Peyer's patch (tissue), 4 donors: ENCODE measurements around the gene MAP3K3. TPM values are rescaled to one million over a fixed set of nuclear protein-coding genes. Genes with fewer than 3 reads are reported as not detected.

Source experiments
- DNase-seq, 3 donors: peaks; one replicate each; pipeline ENCODE4 v3.0.0-alpha.2; 2017 to 2019
- H3K27ac ChIP-seq, 4 donors: fragments of 200-600 bp; sonication (generic); one replicate each; pipeline ENCODE4 v1.5.1; 2016 to 2019
- H3K27me3 ChIP-seq, 2 donors: fragments of 200-600 bp; sonication (generic); one replicate each; pipeline ENCODE4 v1.5.1; 2019
- H3K36me3 ChIP-seq, 3 donors: fragments of 200-600 bp; sonication (generic); one replicate each; pipeline ENCODE4 v1.5.1; 2016 to 2019
- H3K4me1 ChIP-seq, 4 donors: fragments of 200-600 bp; sonication (generic); one replicate each; pipeline ENCODE4 v1.5.1; 2016 to 2019
- H3K4me3 ChIP-seq, 4 donors: fragments of 200-600 bp; sonication (generic); 1 replicate in 3 of 4; 2 replicates in 1 of 4; pipeline ENCODE4 v1.5.1; 2016 to 2019; ENCODE audit warnings: mild to moderate bottlenecking in 1 of 4
- H3K9me3 ChIP-seq, 4 donors: fragments of 200-600 bp; sonication (generic); one replicate each; pipeline ENCODE4 v1.5.1; 2016 to 2019; ENCODE audit warnings: mild to moderate bottlenecking in 1 of 4
- CTCF ChIP-seq, 6 experiments: fragments of 450-650 bp in 4 of 6; fragments of 200-600 bp in 2 of 6; sonication (generic) in 1 of 6; IDR thresholded peaks; one replicate each; pipeline ENCODE4 v1.5.1; 2017 to 2019; ENCODE audit warnings: antibody characterized with exemption in 6 of 6, mild to moderate bottlenecking in 3 of 6, moderate library complexity in 1 of 6
- POLR2A ChIP-seq, 2 donors: fragments of 450-650 bp; IDR thresholded peaks; one replicate each; pipeline ENCODE4 v1.5.1; 2017; ENCODE audit warnings: antibody characterized with exemption in 2 of 2, mild to moderate bottlenecking in 2 of 2, moderate library complexity in 2 of 2
- total RNA-seq, 4 donors: library from RNA; depleted of rRNA; stranded (reverse); fragments of >200 nt; gene quantifications; one replicate each; pipeline ENCODE4 v1.1.0, GENCODE V29; 2016

The MAP3K3 gene
- 10 to 100 TPM; 17.3 to 61.9 (median 39.2) TPM for total RNA-seq

GRCh38 chr17:63621684-63622573 lies at the start of gene MAP3K3:
TSS of gene MAP3K3 (plus strand) at chr17:63622417. CDS start at chr17:63622760, 343 bp downstream.
- H3K36me3 ChIP-seq, result no peaks in the 10 kb centered on the region
- peak; percentile 97 to 99 (median 97) for DNase-seq
- H3K4me3 ChIP-seq, result peak within 1 kb of the TSS; percentile 73 to 94 (median 77)
- no peaks in the 10 kb centered on the region for H3K9me3 ChIP-seq
- H3K27ac ChIP-seq, result peak within 1 kb of the TSS; percentile 80 to 98 (median 86)
- peaks cover 0 to 21% (median 3%) of the 10 kb centered on the region in 4 donors for H3K4me1 ChIP-seq
- H3K27me3 ChIP-seq, result no peaks in the 10 kb centered on the region
- TF ChIP-seq POLR2A (IDR thresholded peaks at IDR 0.05) (peak; percentile 63 to 67), CTCF (IDR thresholded peaks at IDR 0.05) (peak in 2 of 6 experiments; percentile 8 to 21)

GRCh38 chr17:63573634-63574033 lies 48.6 kb upstream of the MAP3K3 start:
- Histone ChIP-seq H3K4me3 (no peak overlapping the region), H3K27ac (no peak overlapping the region), H3K27me3 (no peaks in the 10 kb centered on the region), H3K4me1 (no peaks in the 10 kb centered on the region), H3K36me3 (peaks cover 0 to 8% (median 0%) of the 10 kb centered on the region in 3 donors), H3K9me3 (no peaks in the 10 kb centered on the region)
- DNase-seq, result no peak
- no peak for TF ChIP-seq POLR2A (IDR thresholded peaks at IDR 0.05)
- peak in 3 of 6 experiments; percentile 16 to 36 (median 33) for TF ChIP-seq CTCF (IDR thresholded peaks at IDR 0.05)

GRCh38 chr17:63578027-63578768 lies 44.0 kb upstream of the MAP3K3 start:
- H3K4me1 ChIP-seq, result no peaks in the 10 kb centered on the region
- no peak overlapping the region for H3K4me3 ChIP-seq
- no peak overlapping the region for H3K27ac ChIP-seq
- TF ChIP-seq POLR2A (IDR thresholded peaks at IDR 0.05), result no peak
- TF ChIP-seq CTCF (IDR thresholded peaks at IDR 0.05), result no peak
- peaks cover 0 to 39% (median 0%) of the 10 kb centered on the region in 3 donors for H3K36me3 ChIP-seq
- no peak for DNase-seq
- H3K27me3 ChIP-seq, result no peaks in the 10 kb centered on the region
- no peaks in the 10 kb centered on the region for H3K9me3 ChIP-seq

GRCh38 chr17:63578769-63579111 lies 43.5 kb upstream of the MAP3K3 start:
- H3K4me3 ChIP-seq, result no peak overlapping the region
- peaks cover 0 to 44% (median 0%) of the 10 kb centered on the region in 3 donors for H3K36me3 ChIP-seq
- no peak for TF ChIP-seq CTCF (IDR thresholded peaks at IDR 0.05)
- no peak for TF ChIP-seq POLR2A (IDR thresholded peaks at IDR 0.05)
- no peaks in the 10 kb centered on the region for H3K4me1 ChIP-seq
- no peak for DNase-seq
- no peaks in the 10 kb centered on the region for H3K9me3 ChIP-seq
- no peaks in the 10 kb centered on the region for H3K27me3 ChIP-seq
- no peak overlapping the region for H3K27ac ChIP-seq

- Histone ChIP-seq H3K36me3 (peaks cover 0 to 52% (median 0%) of the 10 kb centered on the region in 3 donors), H3K9me3 (no peaks in the 10 kb centered on the region), H3K27ac (no peak overlapping the region), H3K4me3 (no peak overlapping the region), H3K4me1 (no peaks in the 10 kb centered on the region), H3K27me3 (no peaks in the 10 kb centered on the region)
- TF ChIP-seq CTCF (IDR thresholded peaks at IDR 0.05), result no peak
- no peak for TF ChIP-seq POLR2A (IDR thresholded peaks at IDR 0.05)
- DNase-seq, result no peak
Measured at GRCh38 chr17:63579633-63580032, 42.6 kb upstream of the MAP3K3 start.
